ENCODE results near the gene STX4. TPM values are rescaled to one million over a fixed set of nuclear protein-coding genes. Genes with fewer than 3 reads are reported as not detected.

Gene STX4
- total RNA-seq, 1 donor from 2014 or later = 111 TPM

DNA sequence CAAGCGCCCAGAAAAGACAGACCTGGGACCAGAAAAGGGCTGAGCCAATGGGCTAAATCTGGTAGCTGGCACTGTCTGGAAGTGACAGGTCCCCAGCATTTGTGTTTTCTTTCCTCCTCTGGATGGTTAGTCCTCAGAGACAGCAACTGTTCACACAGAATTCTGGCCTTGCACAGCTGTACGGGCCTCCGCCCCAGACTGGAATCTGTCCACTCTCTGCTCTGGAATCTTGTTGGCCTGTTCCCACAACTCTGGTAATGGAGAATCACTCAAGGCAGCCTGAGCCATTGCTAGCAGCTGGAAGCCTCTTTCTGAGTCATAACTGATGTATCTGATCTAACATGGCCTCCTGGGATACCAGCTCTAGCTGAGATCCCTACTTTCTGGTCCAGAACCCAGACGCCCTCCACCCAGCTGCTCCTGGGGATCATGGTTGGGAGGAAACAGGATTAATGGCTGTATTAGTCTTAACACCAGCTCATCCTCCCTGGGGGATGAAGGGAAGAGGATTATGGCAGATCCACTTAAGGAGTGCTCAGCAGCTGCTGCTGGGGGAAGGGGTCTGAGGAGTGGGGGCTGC, 31.6 kb downstream of the STX4 start:
- no peak for DNase-seq (ENCODE audit: low spot score)

DNA sequence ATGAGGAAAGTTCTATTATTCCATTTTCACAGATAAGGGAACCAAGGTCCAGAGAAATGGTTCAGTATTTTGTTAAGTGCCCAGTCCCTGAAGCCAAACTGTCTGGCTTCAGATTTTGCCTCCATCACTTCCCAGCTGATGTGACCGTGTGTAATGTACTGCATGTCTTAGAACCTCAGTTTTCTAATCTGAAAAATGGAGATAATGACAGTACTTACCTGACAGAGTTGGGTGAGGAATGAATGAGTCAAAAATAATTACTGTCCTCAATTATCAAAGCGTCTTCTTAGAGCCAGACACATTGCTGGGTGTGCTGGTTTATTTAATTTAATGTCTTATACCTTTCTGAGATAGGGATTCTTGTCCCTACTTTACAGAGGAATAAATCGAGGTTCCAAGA, 34.0 kb downstream of the STX4 start:
- no peak for DNase-seq (ENCODE audit: low spot score)

DNA sequence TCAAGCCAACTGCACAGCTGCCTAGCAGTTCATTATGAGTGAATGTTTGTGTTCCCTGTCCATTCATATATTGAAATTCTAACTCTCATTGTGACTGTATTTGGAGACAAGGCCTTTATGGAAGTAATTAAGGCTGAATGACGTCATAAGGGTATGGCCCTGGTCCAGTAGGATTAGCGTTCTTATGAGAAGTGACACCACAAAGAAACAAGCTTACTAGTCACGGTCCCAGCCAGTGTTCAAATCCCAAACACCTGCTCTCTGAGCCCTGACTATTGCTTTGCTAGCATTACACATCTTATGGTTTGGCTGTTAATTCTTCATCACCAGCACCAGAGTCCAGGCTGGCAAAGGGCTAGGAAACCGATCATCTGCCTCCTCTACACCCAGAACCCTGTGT, 38.5 kb downstream of the STX4 start:
- DNase-seq (ENCODE audit: low spot score) = no peak

DNA sequence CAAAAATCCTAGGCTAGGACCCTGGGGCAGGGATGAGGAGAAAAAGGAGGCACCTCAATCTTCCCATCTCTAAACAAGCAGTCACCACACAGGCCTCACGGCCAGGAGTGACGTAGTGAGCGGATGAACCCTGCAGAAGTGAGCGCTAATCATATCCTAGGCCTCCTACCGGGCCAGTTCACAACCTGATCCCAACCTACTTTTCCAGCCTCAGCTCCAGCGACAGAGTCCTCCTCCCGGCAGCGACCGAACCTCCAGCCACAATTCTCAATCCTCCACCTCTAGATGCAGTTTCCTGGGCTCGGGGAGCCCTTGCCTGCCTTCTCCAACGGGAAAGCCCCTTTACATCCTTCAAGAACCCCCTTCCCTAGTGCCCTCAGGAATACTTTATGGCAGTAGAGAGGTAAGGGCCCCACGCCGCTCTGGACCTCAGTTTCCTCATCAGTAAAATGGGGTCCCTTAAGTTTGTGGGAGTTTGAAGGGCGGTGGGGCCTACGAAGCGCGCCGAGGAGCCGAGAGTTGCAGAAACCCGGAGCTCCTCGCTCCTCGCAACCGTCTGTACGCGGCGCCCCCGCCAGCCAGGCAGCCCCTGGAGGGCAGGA, 39.3 kb downstream of the STX4 start:
- no peak for DNase-seq (ENCODE audit: low spot score)

DNA sequence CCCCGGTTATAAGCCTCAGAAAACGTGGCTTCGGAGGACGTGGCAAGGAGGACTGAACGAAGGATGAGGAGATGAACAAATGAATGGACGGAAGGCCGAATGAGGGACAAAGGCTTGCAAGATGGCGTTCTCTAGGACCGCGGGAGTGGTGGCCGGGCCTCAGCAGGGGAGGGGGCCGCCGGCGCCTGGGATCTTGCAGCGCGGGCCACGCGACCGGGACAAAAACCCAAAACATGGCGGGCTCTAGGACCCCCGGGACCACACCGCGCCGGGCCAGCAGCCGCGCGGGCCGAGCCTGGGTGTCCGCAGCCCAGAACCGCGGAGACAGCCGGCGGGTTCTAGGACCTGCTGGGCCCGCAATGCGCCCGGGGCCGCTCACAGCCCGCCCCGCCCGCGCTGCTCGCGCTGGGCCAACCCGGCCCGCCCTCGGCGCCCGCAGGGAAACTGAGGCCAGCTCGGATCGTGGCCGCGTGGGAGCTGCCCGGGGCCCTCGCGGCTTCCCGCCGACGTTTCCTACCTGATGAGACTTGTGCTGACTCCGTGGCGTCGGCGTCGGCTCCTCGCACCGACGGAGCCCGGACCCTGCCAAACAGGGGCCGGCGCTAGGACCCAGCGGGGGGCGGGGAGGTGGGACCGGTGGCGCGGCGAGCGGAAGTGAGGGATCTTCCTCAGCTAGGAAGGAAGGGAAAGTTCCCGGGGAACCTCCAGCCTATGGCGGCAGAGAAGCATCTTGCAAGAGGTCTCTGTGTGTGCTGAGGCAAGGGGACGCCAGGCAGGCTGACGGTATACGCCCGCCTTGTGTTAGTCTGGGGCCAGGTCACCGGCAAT, 40.0 kb downstream of the STX4 start:
- DNase-seq (ENCODE audit: low spot score) = peak; percentile 96

DNA sequence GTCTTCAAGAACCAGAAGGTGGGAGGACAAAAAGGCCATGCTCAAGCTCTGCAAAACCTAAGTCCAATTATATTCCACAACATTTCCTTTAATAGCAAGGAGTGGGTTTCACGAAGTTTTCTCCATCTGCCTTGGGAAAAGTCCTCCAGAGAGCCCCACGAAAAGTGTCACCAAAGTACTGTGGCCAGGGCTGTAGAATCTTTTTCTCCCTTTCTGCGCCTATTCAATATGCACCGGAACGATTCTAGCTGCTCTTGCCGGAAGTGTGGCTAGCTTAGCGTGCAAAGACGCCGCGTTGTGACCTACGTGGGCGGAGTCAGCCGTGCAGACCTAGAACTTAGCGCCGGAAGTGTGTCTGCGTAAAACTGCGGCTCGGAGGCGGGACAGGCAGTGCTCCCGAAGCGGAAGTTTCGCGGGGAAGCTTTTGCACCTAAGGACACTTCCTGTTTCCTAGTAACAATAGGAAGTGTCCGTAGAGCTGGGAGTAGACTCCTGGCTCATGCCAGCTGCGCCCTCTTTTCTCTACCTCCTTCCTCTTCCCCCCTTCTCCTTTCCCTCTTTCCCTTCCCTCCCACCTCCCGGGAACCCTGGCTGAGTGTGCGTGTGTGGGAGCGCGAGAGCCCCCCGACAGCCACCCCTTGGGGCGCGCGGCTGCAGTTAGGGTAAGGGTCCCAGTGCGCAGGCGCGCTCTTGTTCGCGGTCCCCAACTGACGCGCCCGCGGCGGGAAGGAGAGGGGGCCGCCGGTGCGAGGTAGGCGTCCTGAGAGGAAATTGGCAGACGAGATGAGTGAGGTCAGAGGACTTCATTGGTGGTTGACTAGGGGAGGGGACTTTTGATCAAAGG, 40.8 kb downstream of the STX4 start, which contains the start of the genes ZNF646 and ZNF668:
Gene ZNF646, plus strand, starts transcription at position 453 of the 844 bp plus-strand sequence. CDS start 1,903 bp downstream, outside the sequence.
Gene ZNF668, minus strand, starts transcription at position 271 of the 844 bp plus-strand sequence. CDS start 9,781 bp downstream, outside the sequence.
- peak; percentile 98 for DNase-seq (ENCODE audit: low spot score)

DNA sequence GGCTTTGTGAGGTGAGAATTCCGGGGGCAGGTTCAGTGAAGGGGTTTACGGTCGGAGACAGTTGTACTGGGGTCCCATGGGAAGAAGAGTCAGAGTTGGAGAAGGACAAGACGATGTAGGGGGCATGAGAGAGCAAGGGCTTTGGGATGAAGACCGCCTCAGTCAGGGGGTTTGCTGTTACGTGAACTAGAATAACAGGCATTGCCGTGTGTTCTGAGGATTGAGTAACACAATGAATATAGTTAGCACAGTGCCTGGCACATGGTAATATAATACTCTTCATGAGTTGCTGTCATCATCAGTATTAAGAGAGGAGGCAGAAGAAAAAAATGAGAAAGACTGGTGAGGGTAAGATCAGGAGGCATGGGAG, 41.4 kb downstream of the STX4 start:
- DNase-seq (ENCODE audit: low spot score) = no peak

DNA sequence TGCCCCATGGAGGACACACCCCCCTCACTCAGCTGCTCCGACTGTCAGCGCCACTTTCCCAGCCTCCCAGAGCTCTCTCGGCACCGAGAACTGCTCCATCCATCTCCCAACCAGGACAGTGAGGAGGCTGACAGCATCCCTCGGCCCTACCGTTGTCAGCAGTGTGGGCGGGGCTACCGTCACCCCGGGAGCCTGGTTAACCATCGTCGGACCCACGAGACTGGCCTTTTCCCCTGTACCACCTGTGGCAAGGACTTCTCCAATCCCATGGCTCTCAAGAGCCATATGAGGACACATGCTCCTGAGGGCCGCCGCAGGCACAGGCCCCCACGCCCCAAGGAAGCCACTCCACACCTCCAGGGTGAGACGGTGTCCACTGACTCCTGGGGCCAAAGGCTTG, 43.0 kb downstream of the STX4 start:
- no peak for DNase-seq (ENCODE audit: low spot score)

DNA sequence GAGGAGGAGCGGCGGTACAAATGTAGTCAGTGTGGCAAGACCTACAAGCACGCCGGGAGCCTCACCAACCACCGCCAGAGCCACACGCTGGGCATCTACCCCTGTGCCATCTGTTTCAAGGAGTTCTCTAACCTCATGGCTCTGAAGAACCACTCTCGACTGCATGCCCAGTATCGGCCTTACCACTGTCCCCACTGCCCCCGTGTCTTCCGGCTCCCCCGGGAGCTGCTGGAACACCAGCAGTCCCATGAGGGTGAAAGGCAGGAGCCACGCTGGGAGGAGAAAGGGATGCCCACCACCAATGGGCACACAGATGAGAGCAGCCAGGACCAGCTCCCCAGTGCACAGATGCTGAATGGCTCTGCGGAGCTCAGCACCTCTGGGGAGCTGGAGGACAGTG, 43.7 kb downstream of the STX4 start:
- DNase-seq (ENCODE audit: low spot score) = no peak

DNA sequence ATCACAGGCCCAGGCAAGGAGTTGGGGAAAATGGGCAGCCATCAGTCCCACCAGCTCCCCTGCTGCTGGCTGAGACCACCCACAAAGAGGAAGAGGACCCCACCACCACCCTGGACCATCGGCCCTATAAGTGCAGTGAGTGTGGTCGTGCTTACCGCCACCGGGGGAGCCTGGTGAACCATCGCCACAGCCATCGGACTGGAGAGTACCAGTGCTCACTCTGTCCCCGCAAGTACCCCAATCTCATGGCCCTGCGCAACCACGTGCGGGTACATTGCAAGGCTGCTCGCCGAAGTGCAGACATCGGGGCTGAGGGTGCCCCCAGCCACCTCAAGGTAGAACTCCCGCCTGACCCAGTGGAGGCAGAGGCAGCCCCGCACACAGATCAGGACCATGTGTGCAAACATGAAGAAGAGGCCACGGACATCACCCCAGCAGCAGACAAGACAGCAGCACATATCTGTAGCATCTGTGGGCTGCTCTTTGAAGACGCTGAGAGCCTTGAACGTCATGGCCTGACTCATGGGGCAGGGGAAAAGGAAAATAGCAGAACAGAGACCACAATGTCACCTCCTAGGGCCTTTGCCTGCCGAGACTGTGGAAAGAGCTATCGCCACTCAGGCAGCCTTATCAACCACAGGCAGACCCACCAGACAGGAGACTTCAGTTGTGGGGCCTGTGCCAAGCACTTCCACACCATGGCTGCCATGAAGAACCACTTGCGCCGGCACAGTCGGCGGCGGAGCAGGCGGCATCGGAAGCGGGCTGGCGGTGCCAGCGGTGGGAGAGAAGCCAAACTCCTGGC, 44.4 kb downstream of the STX4 start:
- DNase-seq (ENCODE audit: low spot score) = no peak

DNA sequence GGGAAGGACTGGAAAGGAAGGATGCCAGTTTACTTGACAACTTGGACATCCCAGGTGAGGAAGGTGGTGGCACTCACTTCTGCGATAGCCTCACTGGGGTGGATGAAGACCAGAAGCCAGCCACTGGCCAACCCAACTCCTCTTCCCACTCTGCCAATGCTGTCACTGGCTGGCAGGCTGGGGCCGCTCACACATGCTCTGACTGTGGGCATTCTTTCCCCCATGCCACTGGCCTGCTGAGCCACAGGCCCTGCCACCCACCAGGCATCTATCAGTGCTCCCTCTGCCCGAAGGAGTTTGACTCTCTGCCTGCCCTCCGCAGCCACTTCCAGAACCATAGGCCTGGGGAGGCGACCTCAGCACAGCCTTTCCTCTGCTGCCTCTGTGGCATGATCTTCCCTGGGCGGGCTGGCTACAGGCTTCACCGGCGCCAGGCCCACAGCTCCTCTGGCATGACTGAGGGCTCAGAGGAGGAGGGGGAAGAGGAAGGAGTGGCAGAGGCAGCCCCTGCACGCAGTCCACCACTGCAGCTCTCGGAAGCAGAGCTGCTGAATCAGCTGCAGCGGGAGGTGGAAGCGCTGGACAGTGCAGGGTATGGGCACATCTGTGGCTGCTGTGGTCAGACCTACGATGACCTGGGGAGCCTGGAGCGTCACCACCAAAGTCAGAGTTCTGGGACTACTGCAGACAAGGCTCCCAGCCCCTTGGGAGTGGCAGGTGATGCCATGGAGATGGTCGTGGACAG, 45.4 kb downstream of the STX4 start:
- DNase-seq (ENCODE audit: low spot score) = no peak

DNA sequence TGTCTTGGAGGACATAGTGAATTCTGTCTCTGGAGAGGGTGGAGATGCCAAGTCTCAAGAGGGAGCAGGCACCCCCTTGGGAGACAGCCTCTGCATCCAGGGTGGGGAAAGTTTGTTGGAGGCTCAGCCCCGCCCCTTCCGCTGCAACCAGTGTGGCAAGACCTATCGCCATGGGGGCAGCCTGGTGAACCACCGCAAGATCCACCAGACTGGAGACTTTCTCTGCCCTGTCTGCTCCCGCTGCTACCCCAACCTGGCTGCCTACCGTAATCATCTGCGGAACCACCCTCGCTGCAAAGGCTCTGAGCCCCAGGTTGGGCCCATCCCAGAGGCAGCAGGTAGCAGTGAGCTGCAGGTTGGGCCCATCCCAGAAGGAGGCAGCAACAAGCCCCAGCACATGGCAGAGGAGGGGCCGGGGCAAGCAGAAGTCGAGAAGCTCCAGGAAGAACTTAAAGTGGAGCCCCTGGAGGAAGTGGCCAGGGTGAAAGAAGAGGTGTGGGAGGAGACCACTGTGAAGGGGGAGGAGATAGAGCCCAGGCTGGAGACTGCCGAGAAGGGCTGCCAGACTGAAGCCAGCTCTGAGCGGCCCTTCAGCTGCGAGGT, 46.1 kb downstream of the STX4 start:
- DNase-seq (ENCODE audit: low spot score) = no peak

DNA sequence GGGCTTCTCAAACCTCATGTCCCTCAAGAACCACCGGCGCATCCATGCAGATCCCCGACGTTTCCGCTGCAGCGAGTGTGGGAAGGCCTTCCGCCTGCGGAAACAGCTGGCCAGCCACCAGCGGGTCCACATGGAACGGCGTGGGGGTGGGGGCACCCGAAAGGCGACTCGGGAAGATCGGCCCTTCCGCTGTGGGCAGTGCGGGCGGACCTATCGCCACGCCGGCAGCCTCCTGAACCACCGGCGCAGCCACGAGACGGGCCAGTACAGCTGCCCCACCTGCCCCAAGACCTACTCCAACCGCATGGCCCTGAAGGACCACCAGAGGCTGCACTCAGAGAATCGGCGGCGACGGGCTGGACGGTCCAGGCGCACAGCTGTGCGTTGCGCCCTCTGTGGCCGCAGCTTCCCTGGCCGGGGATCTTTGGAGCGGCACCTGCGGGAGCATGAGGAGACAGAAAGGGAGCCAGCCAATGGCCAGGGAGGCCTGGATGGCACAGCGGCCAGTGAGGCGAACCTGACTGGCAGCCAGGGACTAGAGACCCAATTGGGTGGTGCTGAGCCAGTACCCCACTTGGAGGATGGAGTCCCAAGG, 46.8 kb downstream of the STX4 start:
- DNase-seq (ENCODE audit: low spot score) = no peak

DNA sequence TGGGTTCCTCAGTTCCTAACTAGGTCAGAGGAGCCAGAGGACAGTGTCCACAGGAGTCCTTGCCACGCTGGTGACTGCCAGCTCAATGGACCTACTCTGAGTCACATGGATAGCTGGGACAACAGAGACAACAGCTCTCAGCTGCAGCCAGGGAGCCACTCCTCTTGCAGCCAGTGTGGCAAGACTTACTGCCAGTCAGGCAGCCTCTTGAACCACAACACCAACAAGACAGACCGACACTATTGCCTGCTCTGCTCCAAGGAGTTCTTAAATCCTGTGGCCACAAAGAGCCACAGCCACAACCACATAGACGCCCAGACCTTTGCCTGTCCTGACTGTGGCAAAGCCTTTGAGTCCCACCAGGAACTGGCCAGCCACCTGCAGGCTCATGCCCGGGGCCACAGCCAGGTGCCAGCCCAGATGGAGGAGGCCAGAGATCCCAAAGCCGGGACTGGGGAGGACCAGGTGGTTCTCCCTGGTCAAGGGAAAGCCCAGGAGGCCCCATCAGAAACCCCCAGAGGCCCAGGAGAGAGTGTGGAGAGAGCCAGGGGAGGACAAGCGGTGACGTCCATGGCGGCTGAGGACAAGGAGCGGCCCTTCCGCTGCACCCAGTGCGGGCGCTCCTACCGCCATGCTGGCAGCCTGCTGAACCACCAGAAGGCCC, 47.5 kb downstream of the STX4 start:
- DNase-seq (ENCODE audit: low spot score) = no peak

DNA sequence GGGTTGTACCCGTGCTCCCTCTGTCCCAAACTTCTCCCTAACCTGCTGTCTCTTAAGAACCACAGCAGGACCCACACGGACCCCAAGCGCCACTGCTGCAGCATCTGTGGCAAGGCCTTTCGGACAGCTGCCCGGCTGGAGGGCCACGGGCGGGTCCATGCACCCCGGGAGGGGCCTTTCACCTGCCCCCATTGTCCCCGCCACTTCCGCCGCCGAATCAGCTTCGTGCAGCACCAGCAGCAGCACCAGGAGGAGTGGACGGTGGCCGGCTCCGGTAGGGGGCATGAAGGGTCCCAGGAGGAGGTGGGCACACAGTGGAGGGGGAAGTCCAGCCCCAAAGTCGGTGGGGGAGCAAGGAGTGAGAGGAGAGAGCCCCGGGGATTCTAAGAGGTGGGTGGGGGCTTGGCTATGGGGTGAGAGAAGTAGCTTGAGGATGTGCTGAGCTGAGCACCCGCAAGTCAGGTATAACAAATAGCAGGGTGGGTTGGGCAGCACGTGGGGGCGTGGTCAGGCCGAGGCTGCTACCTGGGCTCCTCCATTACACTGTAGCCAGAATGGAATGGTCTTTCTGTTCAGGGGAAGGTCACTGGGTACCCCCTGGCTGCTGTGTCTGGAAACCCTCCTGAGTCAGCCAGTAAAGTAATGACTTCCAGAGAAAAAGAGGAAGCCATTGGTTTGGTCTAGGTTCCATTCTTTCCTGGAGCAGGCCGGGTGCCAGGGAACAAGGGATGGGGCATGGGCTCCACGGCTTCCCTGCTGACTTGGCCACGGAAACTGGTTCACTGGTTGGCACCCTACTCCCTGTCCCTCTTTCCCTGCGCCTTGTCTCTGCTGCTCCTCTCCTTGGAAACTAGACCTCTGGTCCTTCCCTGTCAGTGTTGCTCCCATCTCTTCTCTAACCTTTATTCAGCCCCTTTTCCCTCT, 48.3 kb downstream of the STX4 start:
- DNase-seq (ENCODE audit: low spot score) = no peak

DNA sequence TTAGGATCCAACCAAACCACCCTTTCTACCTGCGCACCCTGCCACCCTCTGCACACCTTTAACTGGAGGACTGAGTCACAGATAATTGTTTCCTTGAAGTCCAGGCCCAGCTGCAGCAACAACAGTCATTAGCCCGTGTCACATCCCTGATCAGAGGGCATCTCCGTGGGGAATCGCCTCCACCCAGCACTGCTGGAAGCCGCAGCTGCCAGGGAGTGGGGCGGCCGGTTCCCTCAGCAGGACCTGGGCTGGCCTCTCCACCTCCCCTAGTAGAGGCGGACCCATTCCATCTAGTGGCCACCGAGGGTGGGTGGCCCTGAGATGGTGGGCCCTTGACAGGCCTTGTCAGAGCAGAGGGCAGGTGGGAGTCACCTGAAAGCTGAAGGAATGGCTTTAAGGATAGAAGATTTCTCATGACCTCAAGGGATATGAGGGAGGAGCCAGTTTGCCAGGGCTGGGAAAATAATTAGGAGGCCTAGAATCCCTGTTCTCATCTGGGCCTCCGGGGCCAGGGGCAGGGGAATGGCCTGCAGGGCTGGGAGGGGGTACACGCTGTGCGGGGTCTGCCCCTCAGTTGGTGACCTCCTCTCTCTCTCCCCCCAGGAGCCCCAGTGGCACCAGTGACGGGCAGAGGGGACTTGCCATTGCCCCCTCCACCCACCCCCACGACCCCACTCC, 49.1 kb downstream of the STX4 start:
- no peak for DNase-seq (ENCODE audit: low spot score)

DNA sequence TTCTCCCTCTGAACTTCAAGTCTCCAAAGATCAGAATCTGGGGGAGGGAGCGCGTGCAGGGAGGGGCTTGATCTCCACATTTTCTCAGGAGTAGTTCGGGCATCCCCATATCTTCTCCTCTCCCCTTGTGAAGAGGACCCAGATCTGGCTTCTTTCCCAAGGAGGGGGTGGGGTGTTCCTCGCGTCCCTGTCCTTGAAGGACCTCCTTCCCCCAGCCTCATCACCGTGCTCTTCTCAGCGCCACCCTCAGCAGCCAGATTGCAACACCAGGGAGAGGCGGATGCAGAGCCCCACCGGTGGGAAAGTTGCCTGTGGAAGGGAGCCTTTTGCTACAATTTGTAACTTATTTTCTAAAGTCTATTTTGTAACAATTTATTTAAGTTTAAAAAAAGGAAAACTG, 49.7 kb downstream of the STX4 start:
- DNase-seq (ENCODE audit: low spot score) = no peak

Measured in mesenteric fat pad (tissue), 1 donor.